ENCODE data around the gene BNIP3.

- no peak for TF ChIP-seq CTCF (IDR thresholded peaks at IDR 0.05; ENCODE audit: borderline replicate concordance, extremely low read depth, low read length, poor library complexity, severe bottlenecking)
- TF ChIP-seq EZH2 (IDR thresholded peaks at IDR 0.05; ENCODE audit: borderline replicate concordance, low read depth, low read length, severe bottlenecking), result no peak
These were observed 58.5 kb downstream of the BNIP3 start for GRCh38 chr10:131923038-131923756.
